ENCODE measurements around the gene PRR20G. TPM values are rescaled to one million over a fixed set of nuclear protein-coding genes. Genes with fewer than 3 reads are reported as not detected.

Gene PRR20G
- total RNA-seq, 1 experiment from 2014 or later, result not detected

DNA sequence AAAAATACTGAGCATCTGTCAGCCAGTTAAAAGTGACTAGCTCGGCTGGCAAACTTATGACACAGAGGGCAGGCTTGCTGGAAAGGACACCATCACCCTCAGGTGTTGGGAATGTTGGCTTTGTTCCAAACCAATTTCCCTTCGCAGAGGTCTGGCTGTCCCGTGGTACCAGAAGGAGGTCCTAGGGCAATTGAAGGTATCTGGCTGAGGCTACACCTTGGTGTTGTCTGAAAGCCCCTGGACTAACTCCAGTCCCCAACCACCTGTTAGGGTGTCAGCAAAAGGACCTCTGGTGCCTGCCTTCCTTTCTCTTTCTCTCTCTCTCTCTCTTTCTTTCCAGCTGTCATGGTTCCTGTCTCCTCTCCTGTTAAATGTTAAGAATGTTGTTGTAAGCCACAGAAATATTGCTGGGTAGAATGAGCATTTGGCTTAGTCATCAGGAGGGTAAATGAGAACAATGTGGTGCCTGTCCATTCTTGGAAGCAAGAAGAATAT lies 12.5 kb downstream of the PRR20G start:
- H3K9me3 ChIP-seq (ENCODE audit: insufficient read depth, low read depth), result no peaks in the 10 kb centered on the region
- no peak overlapping the region for H2AFZ ChIP-seq
- no peaks in the 10 kb centered on the region for H3K4me1 ChIP-seq (replicated peaks; ENCODE audit: insufficient read depth)
- no peaks in the 10 kb centered on the region for H3F3A ChIP-seq (ENCODE audit: insufficient read depth, low read depth)
- H3K4me2 ChIP-seq, result no peak overlapping the region
- no peaks in the 10 kb centered on the region for H3K9me2 ChIP-seq (ENCODE audit: insufficient read depth)
- TF ChIP-seq EZH2 (IDR thresholded peaks at IDR 0.05; ENCODE audit: low read depth), result no peak
- TF ChIP-seq, protein P1, sequence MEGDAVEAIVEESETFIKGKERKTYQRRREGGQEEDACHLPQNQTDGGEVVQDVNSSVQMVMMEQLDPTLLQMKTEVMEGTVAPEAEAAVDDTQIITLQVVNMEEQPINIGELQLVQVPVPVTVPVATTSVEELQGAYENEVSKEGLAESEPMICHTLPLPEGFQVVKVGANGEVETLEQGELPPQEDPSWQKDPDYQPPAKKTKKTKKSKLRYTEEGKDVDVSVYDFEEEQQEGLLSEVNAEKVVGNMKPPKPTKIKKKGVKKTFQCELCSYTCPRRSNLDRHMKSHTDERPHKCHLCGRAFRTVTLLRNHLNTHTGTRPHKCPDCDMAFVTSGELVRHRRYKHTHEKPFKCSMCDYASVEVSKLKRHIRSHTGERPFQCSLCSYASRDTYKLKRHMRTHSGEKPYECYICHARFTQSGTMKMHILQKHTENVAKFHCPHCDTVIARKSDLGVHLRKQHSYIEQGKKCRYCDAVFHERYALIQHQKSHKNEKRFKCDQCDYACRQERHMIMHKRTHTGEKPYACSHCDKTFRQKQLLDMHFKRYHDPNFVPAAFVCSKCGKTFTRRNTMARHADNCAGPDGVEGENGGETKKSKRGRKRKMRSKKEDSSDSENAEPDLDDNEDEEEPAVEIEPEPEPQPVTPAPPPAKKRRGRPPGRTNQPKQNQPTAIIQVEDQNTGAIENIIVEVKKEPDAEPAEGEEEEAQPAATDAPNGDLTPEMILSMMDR (conservative IDR thresholded peaks at IDR 0.05), result no peak
- intact Hi-C loops (cut with micrococcal nuclease; ENCODE audit: unreplicated experiment), result no loop called here
- no peak overlapping the region for H3K27ac ChIP-seq
- H3K36me3 ChIP-seq (ENCODE audit: low read depth), result no peaks in the 10 kb centered on the region
- DNase-seq, result peak; percentile 42 to 51
- CTCF ChIA-PET, result interaction anchor here (0.6 kb wide), 1 partner anchor 28 kb away, joined by 3 read pairs; no protein-coding TSS in a partner anchor
- POLR2A ChIA-PET (ENCODE audit: unreplicated experiment), result no interaction called here
- no peak overlapping the region for H3K4me3 ChIP-seq
- peaks cover 3% of the 10 kb centered on the region; the same call in 1 of the 2 replicates for H3K27me3 ChIP-seq (ENCODE audit: insufficient read depth, low read depth)
- no peaks in the 10 kb centered on the region for H3K79me2 ChIP-seq (ENCODE audit: low read depth)
- no peaks in the 10 kb centered on the region for H4K20me1 ChIP-seq (ENCODE audit: insufficient read depth)
- BruUV-seq (replicated peaks), result no TSS peak

DNA sequence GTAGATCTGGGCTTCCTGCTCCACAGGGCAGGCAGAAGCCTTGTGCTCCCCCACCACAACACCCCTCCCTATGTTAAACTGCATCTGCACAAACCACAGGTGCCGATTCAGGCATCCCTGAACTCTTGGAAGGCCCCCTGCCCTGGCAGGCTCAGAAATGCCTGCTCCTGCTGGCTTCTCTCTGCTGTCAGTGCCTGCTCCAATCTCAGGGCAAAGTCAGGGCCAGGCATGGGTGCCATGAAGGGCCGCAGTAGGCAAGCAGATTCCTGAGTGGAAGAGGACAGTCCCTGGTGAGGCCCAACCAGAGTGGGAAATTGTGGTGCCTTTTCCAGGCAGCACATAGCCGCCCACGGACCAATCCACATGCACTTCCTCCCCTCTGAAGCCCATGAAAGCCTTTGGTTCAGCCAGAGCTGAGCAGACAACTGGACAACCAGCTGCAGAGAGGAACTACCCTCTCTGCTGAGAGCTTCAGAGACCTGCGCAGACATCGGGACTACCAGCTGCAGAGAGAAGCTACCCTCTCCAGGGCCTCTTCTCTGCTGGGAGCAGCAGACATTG lies 13.6 kb downstream of the PRR20G start:
- Histone ChIP-seq H4K20me1 (ENCODE audit: insufficient read depth) (no peaks in the 10 kb centered on the region), H3K9me2 (ENCODE audit: insufficient read depth) (no peaks in the 10 kb centered on the region), H3K27me3 (ENCODE audit: insufficient read depth, low read depth) (0 out of 2 replicates have a peak, but pooled peaks cover 4% of the 10 kb centered on the region), H3K9me3 (ENCODE audit: insufficient read depth, low read depth) (no peaks in the 10 kb centered on the region), H2AFZ (no peak overlapping the region), H3K4me2 (no peak overlapping the region), H3K36me3 (ENCODE audit: low read depth) (no peaks in the 10 kb centered on the region), H3K4me3 (no peak overlapping the region), H3K4me1 (replicated peaks; ENCODE audit: insufficient read depth) (no peaks in the 10 kb centered on the region), H3K79me2 (ENCODE audit: low read depth) (no peaks in the 10 kb centered on the region), H3F3A (ENCODE audit: insufficient read depth, low read depth) (no peaks in the 10 kb centered on the region), H3K27ac (no peak overlapping the region)
- POLR2A ChIA-PET (ENCODE audit: unreplicated experiment), result no interaction called here
- intact Hi-C loops (cut with micrococcal nuclease; ENCODE audit: unreplicated experiment), result no loop called here
- no peak for DNase-seq
- no peak for TF ChIP-seq EZH2 (IDR thresholded peaks at IDR 0.05; ENCODE audit: low read depth)
- TF ChIP-seq, protein P1 (conservative IDR thresholded peaks at IDR 0.05), result no peak
- CTCF ChIA-PET, result no interaction called here
- no TSS peak for BruUV-seq (replicated peaks)

DNA sequence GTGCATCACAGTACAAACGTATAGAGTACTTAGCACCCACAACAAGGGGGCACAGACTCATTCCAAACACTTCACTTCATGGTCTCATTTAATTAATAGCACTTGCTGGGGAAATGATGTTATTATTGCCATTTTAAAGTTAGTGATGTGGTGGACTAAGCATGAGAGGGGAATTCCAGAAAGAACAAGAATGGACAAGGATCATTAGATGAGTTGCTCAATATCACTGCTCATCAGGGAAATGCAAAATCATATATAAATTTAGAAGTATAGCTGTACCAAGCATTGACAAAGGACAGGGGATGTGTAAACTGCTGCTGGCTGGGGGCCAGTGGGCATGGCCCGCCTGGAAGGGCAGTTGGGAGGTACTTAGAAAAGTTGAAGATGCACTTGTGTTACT lies 14.6 kb downstream of the PRR20G start:
- Histone ChIP-seq H3K4me3 (no peak overlapping the region), H2AFZ (no peak overlapping the region), H4K20me1 (ENCODE audit: insufficient read depth) (no peaks in the 10 kb centered on the region), H3K4me1 (replicated peaks; ENCODE audit: insufficient read depth) (no peaks in the 10 kb centered on the region), H3K27ac (no peak overlapping the region), H3K4me2 (no peak overlapping the region), H3K36me3 (ENCODE audit: low read depth) (no peaks in the 10 kb centered on the region), H3K27me3 (ENCODE audit: insufficient read depth, low read depth) (peaks cover 4% of the 10 kb centered on the region; the same call in 1 of the 2 replicates), H3F3A (ENCODE audit: insufficient read depth, low read depth) (no peaks in the 10 kb centered on the region), H3K79me2 (ENCODE audit: low read depth) (no peaks in the 10 kb centered on the region), H3K9me2 (ENCODE audit: insufficient read depth) (no peaks in the 10 kb centered on the region), H3K9me3 (ENCODE audit: insufficient read depth, low read depth) (no peaks in the 10 kb centered on the region)
- intact Hi-C loops (cut with micrococcal nuclease; ENCODE audit: unreplicated experiment), result no loop called here
- TF ChIP-seq, protein P1 (conservative IDR thresholded peaks at IDR 0.05), result no peak
- CTCF ChIA-PET, result no interaction called here
- no TSS peak for BruUV-seq (replicated peaks)
- POLR2A ChIA-PET (ENCODE audit: unreplicated experiment), result no interaction called here
- DNase-seq, result no peak

All from PC-9 (cell line).